A204.1 (cell line): ENCODE data around the gene PPME1.

Experiments
- FAIRE-seq: peaks from 2 replicates; lab custom pipeline; 2012; peaks lifted over from hg19 to GRCh38; lab: Jason Lieb, UNC

PPME1 gene

DNA sequence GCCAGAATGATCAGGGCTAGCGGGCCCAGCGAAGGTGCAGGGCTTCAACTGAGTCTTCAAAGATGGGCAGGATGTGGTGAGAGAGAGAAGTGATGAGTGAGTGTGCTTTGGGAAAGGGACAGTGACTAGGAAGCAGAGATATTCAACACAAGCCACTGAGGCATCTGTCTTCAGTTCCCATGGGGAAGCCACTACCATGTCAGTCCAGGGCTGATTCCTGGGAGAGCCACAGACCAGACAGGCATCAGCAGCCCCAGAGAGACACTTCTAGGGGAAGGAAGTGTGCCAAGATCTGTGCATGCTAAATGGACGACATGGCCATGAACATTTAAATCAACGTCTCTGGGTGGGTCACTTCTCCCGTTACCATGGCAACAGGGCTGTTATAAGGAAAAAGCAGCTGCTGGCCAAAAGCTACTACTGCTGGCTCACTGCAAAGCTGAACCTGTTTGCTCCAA, 111.9 kb downstream of the PPME1 start:
- no peak for FAIRE-seq

DNA sequence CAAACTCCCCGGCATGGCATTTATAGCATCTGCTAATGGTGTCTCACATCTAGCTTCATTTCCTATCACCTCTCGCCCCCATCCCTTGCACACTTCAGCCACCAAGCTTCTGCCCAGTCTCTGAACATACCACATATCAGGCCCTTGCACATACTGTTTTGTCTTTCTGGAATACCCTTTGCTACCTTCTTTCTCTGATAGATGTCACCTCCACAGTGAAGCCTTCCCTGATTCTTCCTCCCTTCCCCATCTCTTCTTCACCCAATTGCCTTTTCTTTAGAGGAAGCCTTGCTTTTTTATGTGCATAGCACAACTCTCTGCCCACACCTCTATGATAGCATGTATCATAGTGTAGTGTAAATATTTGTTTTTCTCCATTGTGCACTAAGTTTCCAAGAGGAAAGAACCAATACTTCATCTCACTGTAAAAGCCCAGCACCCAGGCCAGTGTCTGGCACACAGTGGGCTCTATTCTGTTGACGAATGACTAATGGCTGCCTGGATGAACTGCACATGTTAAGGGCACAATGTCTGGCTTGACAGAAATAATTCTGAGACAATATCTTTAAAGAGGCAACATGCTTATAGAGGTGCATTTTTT, 112.6 kb downstream of the PPME1 start:
- no peak for FAIRE-seq

- no peak for FAIRE-seq
Measured at GRCh38 chr11:74284466-74284865, 113.4 kb downstream of the PPME1 start.

GRCh38 chr11:74288161-74288560, 117.1 kb downstream of the PPME1 start:
- no peak for FAIRE-seq

GRCh38 chr11:74288911-74289310, 117.8 kb downstream of the PPME1 start:
- no peak for FAIRE-seq

DNA sequence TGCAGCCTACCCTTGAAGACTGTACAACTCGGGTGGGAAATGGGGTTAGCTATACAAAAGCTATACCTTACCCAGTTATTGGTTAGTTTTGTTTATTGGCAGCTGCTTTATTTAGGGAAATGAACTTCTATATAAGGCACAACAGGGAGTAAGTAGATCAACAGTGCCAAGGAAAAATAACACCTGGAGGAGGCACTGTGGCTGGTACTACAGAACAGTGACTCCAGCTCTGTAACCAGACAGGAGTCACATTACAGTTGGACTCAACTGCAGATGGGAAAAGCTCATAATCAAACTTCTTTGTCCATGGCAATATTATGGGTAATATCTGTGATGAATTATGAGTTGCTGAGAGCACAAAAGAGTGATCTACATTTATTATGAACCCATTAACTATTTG, 126.4 kb downstream of the PPME1 start:
- FAIRE-seq = no peak

DNA sequence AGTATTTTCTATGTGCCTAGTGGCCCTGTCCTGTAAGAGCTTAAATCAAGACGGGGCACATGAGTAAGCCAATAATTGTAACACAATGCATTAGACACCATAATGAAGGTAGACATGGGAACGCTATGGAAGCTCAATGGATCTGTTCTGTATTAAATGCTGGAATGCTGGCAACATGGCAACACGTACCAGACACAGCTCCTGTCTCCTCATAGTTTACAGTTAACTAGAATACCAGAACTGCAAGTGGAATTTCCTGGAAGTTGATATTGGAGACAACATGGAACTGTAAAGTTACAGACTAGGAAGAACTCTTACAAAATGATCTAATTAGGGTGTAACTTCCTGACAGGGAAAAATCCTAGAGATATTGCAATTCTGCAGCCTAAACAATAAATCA, 127.9 kb downstream of the PPME1 start:
- no peak for FAIRE-seq
